ENCODE results near the gene SPTB.

The SPTB gene

DNA sequence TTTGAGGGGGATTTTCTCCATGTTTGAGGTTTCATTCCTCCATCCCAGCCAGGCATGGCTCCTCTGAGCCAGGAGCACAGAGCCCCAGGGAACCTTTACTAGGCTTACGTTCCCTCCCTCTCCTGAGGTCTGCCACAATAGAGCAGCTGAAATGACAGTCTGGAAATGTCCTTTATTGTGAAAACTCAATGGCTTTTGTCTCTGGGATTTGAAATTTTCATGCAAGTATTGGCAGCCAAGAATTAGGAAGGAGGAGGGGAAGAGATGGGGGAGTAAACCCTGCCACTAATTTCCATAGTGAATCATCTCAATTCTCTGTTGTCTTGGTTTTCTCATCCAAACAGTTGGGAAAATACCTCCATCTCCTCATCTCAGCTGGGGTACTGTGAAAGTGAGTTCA is 178.0 kb downstream of the SPTB start:
- no peaks in the 10 kb centered on the region for H3K9me3 Mint-ChIP-seq
- no peaks in the 10 kb centered on the region for H3K36me3 Mint-ChIP-seq (ENCODE audit: low read depth)
- peaks cover 20% of the 10 kb centered on the region for H3K27me3 Mint-ChIP-seq (ENCODE audit: low read depth)
- H3K4me3 Mint-ChIP-seq = peak overlapping the region in 2 of 3 experiments; percentile 11 to 66
- TF ChIP-seq, protein P1, sequence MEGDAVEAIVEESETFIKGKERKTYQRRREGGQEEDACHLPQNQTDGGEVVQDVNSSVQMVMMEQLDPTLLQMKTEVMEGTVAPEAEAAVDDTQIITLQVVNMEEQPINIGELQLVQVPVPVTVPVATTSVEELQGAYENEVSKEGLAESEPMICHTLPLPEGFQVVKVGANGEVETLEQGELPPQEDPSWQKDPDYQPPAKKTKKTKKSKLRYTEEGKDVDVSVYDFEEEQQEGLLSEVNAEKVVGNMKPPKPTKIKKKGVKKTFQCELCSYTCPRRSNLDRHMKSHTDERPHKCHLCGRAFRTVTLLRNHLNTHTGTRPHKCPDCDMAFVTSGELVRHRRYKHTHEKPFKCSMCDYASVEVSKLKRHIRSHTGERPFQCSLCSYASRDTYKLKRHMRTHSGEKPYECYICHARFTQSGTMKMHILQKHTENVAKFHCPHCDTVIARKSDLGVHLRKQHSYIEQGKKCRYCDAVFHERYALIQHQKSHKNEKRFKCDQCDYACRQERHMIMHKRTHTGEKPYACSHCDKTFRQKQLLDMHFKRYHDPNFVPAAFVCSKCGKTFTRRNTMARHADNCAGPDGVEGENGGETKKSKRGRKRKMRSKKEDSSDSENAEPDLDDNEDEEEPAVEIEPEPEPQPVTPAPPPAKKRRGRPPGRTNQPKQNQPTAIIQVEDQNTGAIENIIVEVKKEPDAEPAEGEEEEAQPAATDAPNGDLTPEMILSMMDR (IDR thresholded peaks at IDR 0.05; ENCODE audit: unreplicated experiment in 3 of 3) = no peak
- peak overlapping the region; percentile 51 to 70 (median 68) for H3K27ac Mint-ChIP-seq
- H3K4me1 Mint-ChIP-seq = peaks cover 51% of the 10 kb centered on the region

DNA sequence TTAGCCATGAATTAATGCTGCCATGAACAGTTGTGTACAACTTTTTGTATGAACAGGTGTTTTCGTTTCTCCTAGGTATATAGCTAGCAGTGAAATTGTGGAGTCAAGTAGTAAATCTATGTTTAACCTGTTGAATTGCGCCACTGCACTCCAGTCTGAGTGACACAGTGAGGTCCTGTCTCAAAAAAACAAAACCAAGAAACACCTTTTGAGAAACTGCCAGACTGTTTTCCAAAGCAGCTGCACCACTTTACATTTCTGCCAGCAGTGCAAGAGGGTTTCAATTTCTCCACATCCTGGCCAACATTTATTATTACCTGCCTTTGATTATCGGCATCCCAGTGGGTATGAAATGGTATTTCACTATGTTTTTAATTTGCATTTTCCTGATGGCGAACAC is 178.8 kb downstream of the SPTB start:
- peak overlapping the region; percentile 45 to 70 (median 51) for H3K27ac Mint-ChIP-seq
- no peaks in the 10 kb centered on the region for H3K36me3 Mint-ChIP-seq (ENCODE audit: low read depth)
- H3K27me3 Mint-ChIP-seq (ENCODE audit: low read depth) = peaks cover 20% of the 10 kb centered on the region
- TF ChIP-seq, protein P1 (IDR thresholded peaks at IDR 0.05; ENCODE audit: unreplicated experiment in 3 of 3) = no peak
- H3K9me3 Mint-ChIP-seq = no peaks in the 10 kb centered on the region
- peaks cover 46% of the 10 kb centered on the region for H3K4me1 Mint-ChIP-seq
- no peak overlapping the region for H3K4me3 Mint-ChIP-seq

DNA sequence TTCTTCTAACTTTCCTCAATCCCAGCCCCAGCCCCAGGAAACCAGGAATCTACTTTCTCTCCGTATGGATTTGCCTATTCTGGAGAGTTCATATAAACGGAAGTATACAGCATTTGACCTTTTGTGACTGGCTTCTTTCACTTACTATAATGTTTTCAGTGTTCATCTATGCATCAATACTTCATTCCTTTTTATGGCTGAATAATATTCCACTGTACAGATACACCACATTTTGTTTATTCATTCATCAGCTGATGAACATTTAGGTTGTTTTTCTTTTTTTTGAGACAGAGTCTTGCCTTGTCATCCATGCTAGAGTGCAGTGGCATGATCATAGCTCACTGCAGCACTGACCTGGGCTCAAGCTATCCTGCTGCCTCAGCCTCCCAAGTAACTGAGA is 179.4 kb downstream of the SPTB start:
- Mint-ChIP-seq H3K4me1 (peaks cover 40% of the 10 kb centered on the region), H3K9me3 (no peaks in the 10 kb centered on the region), H3K36me3 (ENCODE audit: low read depth) (no peaks in the 10 kb centered on the region), H3K27me3 (ENCODE audit: low read depth) (peaks cover 20% of the 10 kb centered on the region), H3K4me3 (no peak overlapping the region), H3K27ac (peak overlapping the region in 1 of 3 experiments; percentile 39)
- TF ChIP-seq, protein P1 (IDR thresholded peaks at IDR 0.05; ENCODE audit: unreplicated experiment in 3 of 3) = no peak

DNA sequence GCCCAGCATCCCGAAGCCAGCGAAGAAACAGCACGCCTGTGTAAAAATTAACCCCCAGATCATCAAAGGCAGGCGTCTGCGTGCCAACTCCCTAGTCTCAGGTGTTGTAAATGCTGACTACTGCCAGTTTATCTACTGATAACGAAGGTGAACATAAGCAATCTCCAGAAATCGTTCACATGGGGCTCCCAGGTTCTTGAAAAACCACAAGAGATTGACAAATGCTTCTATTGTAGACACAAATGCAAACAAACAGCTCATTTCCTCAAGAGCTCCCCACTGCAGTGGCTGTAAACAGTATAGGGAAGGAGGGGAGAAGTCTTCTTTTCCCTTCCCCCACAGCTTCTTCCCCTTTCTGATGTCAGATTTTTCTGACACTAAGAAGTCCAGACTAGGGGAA is 180.8 kb downstream of the SPTB start:
- TF ChIP-seq, protein P1 (IDR thresholded peaks at IDR 0.05; ENCODE audit: unreplicated experiment in 3 of 3) = no peak
- H3K4me1 Mint-ChIP-seq = peaks cover 46% of the 10 kb centered on the region
- no peaks in the 10 kb centered on the region for H3K36me3 Mint-ChIP-seq (ENCODE audit: low read depth)
- no peaks in the 10 kb centered on the region for H3K9me3 Mint-ChIP-seq
- peak overlapping the region; percentile 58 to 71 (median 66) for H3K27ac Mint-ChIP-seq
- H3K4me3 Mint-ChIP-seq = no peak overlapping the region
- H3K27me3 Mint-ChIP-seq (ENCODE audit: low read depth) = peaks cover 20% of the 10 kb centered on the region

DNA sequence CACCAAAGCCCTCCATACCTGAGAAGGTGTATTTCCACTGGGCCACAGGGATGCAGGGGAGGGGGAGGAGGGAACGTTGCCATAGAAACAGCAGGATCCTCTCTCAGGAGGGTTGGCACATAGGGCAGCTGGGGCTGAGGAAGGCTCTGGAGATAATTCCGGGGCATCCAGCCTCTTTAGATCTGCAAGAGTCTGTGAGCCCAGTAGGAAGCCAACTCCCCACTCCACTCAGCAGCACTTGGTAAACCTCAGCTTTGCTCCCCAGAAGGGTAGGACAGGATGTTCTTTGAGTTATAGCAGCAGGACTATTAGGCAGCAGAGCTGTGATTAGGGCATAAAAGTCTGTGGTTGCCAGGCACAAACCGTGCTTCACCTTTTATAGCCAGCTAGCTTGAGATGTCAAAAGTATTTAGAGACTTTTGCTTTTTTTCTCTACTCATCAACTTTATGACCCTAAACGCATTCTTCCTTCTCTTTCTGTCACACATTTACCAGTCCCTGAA is 183.3 kb downstream of the SPTB start:
- Mint-ChIP-seq H3K4me3 (peak overlapping the region in 1 of 3 experiments; percentile 2), H3K36me3 (ENCODE audit: low read depth) (no peaks in the 10 kb centered on the region), H3K9me3 (no peaks in the 10 kb centered on the region), H3K4me1 (peaks cover 29% of the 10 kb centered on the region), H3K27me3 (ENCODE audit: low read depth) (peaks cover 6% of the 10 kb centered on the region), H3K27ac (peak overlapping the region; percentile 85 to 94 (median 89))
- TF ChIP-seq, protein P1 (IDR thresholded peaks at IDR 0.05; ENCODE audit: unreplicated experiment in 3 of 3) = no peak
